Gastroesophageal sphincter (tissue), 4 donors: ENCODE measurements around the gene LTBP1. TPM values are rescaled to one million over a fixed set of nuclear protein-coding genes. Genes with fewer than 3 reads are reported as not detected.
A peak's percentile ranks its signal among the peaks of the same experiment; 100 is the strongest.

Experiments used
- ATAC-seq: fragments of 150-250 bp; one replicate; pipeline ENCODE4 v1.9.1; 2016; ENCODE audit warnings: mild to moderate bottlenecking, moderate library complexity
- H3K27ac ChIP-seq, 4 donors: fragments of 200-600 bp; sonication (generic) in 3 of 4; 1 replicate in 3 of 4; 2 replicates in 1 of 4; pipeline ENCODE4 v1.5.1; 2016 to 2019
- H3K27me3 ChIP-seq: fragments of 200-600 bp; sonication (generic); one replicate; pipeline ENCODE4 v1.5.1; 2019
- H3K36me3 ChIP-seq, 2 donors: fragments of 200-600 bp; sonication (generic); one replicate each; pipeline ENCODE4 v1.5.1; 2019; ENCODE audit warnings: control low read depth in 1 of 2
- H3K4me1 ChIP-seq, 3 donors: fragments of 200-600 bp; sonication (generic); 1 replicate in 2 of 3; 2 replicates in 1 of 3; pipeline ENCODE4 v1.5.1; 2016 to 2019; ENCODE audit warnings: control low read depth in 2 of 3
- H3K4me3 ChIP-seq, 2 donors: fragments of 200-600 bp; sonication (generic); one replicate each; pipeline ENCODE4 v1.5.1; 2019; ENCODE audit warnings: mild to moderate bottlenecking in 1 of 2, moderate library complexity in 1 of 2
- H3K9me3 ChIP-seq, 3 donors: fragments of 200-600 bp; sonication (generic); one replicate each; pipeline ENCODE4 v1.5.1; 2017 to 2019; ENCODE audit warnings: control low read depth in 2 of 3
- EP300 ChIP-seq: sonication (generic); formaldehyde crosslinking; IDR thresholded peaks from one replicate; pipeline ENCODE4 v1.6.1; 2017; ENCODE audit warnings: antibody characterized with exemption, mild to moderate bottlenecking
- POLR2A ChIP-seq, 2 donors: fragments of 450-650 bp; IDR thresholded peaks; one replicate each; pipeline ENCODE4 v1.6.1; 2017; ENCODE audit warnings: antibody characterized with exemption in 2 of 2, mild to moderate bottlenecking in 2 of 2, moderate library complexity in 1 of 2
- POLR2AphosphoS5 ChIP-seq: sonication (generic); formaldehyde crosslinking; IDR thresholded peaks from one replicate; pipeline ENCODE4 v1.6.1; 2017; ENCODE audit warnings: antibody characterized with exemption
- WGBS, 2 donors: methylation state at CpG; one replicate each; pipeline ENCODE4 v1.1.5; 2018; ENCODE audit warnings: low coverage in 1 of 2; 5-methylcytosine and 5-hydroxymethylcytosine counted together
- total RNA-seq, 4 donors: library from RNA; depleted of rRNA; stranded (reverse); fragments of >200 nt; gene quantifications; one replicate each; pipeline ENCODE4 v1.1.0, GENCODE V29; 2016
- TF ChIP-seq, protein P1 (sequence below), 4 experiments: fragments of 200-600 bp in 2 of 4; fragments of 450-650 bp in 2 of 4; sonication (generic) in 1 of 4; IDR thresholded peaks; one replicate each; pipeline ENCODE4 v1.5.1; 2017 to 2019; ENCODE audit warnings: antibody characterized with exemption in 4 of 4, mild to moderate bottlenecking in 2 of 4, moderate library complexity in 2 of 4

LTBP1 gene
- total RNA-seq, 4 donors from 2014 or later, result 238 to 493 (median 378) TPM

DNA sequence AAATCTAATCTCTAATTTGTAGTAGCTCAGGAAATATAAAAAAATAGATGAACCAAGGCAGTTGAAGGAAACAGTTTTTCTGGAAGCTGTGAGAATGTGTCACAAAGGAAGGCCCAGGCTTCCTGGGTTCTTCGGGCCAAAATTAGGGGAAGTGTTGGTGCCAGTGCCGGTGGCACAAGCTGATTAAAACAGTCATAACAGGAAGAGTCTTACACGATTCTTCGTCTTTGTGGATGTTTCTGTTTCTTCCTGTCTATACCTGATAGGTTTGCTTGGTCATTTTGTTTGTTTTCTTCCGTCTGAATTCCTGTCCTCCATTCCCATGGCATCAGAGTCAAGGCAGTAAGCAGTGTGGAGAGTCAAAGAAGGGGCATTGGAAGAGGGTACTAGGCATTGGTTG, 294.3 kb downstream of the LTBP1 start:
- no peak overlapping the region for H3K27ac ChIP-seq

DNA sequence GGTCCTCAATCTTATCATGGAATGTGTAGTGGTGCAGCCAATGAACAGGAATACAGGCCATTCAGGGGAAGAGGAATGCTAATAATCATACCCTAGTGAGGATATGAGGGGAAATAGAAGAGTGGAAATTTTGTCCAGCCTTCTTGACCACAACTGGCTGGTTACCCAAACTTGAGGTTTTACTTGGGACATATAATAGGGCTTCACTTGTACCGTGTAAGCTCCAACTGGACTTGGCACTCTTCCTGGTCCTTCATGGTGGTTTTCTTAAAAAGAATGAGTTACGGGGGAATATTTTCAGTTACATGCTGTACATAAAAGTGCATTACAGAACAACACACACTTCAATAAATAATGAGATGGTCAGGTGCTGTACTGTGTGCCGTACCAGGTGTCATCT, 294.8 kb downstream of the LTBP1 start:
- Histone ChIP-seq H3K4me3 (no peak overlapping the region), H3K27me3 (no peaks in the 10 kb centered on the region), H3K27ac (no peak overlapping the region), H3K4me1 (peaks cover 0 to 34% (median 0%) of the 10 kb centered on the region in 3 donors), H3K9me3 (no peaks in the 10 kb centered on the region), H3K36me3 (no peaks in the 10 kb centered on the region)
- ATAC-seq, result no peak
- TF ChIP-seq POLR2AphosphoS5 (no peak), POLR2A (IDR thresholded peaks at IDR 0.05) (no peak), EP300 (no peak)
- TF ChIP-seq, protein P1, sequence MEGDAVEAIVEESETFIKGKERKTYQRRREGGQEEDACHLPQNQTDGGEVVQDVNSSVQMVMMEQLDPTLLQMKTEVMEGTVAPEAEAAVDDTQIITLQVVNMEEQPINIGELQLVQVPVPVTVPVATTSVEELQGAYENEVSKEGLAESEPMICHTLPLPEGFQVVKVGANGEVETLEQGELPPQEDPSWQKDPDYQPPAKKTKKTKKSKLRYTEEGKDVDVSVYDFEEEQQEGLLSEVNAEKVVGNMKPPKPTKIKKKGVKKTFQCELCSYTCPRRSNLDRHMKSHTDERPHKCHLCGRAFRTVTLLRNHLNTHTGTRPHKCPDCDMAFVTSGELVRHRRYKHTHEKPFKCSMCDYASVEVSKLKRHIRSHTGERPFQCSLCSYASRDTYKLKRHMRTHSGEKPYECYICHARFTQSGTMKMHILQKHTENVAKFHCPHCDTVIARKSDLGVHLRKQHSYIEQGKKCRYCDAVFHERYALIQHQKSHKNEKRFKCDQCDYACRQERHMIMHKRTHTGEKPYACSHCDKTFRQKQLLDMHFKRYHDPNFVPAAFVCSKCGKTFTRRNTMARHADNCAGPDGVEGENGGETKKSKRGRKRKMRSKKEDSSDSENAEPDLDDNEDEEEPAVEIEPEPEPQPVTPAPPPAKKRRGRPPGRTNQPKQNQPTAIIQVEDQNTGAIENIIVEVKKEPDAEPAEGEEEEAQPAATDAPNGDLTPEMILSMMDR (IDR thresholded peaks at IDR 0.05), result no peak
- 95 to 97% methylated on average over 3 of the region's 3 CpGs for WGBS, 2 donors

More for the DNA sequence above, 294.3 kb downstream of the LTBP1 start:
- no peak for ATAC-seq
- H3K27me3 ChIP-seq, result no peaks in the 10 kb centered on the region
- no peak overlapping the region for H3K4me3 ChIP-seq
- H3K9me3 ChIP-seq, result no peaks in the 10 kb centered on the region
- TF ChIP-seq POLR2A (IDR thresholded peaks at IDR 0.05), result no peak
- TF ChIP-seq POLR2AphosphoS5, result no peak
- TF ChIP-seq EP300, result no peak
- TF ChIP-seq, protein P1 (IDR thresholded peaks at IDR 0.05), result no peak
- 63 to 77% methylated on average over 4 to 5 of the region's 5 CpGs for WGBS, 2 donors
- no peaks in the 10 kb centered on the region for H3K36me3 ChIP-seq
- H3K4me1 ChIP-seq, result peaks cover 0 to 34% (median 0%) of the 10 kb centered on the region in 3 donors

DNA sequence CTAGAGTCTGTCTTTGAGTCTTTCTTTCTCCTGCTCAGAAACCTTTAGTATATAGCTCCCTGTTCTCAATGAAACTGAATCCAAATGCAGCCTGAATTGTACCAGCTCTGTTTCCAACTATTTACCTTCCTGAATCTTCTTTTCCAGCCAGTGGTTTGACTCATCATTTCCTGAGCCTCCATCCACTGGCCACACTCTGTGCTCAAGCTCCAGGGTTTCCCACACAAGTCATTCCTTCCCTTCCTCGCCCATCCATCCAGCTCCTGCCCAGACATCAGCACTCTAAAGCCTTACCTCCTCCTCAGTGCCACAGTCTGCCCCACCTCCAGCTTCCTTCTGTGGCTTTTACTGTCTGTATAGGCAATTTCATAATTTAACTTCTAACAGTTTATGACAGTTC, 296.1 kb downstream of the LTBP1 start:
- no peak for ATAC-seq
- H3K27me3 ChIP-seq, result no peaks in the 10 kb centered on the region
- 80 to 86% methylated on average over 1 of the region's 1 CpG for WGBS, 2 donors
- no peaks in the 10 kb centered on the region for H3K9me3 ChIP-seq
- no peak overlapping the region for H3K4me3 ChIP-seq
- peak; percentile 51 for TF ChIP-seq POLR2AphosphoS5
- TF ChIP-seq, protein P1 (IDR thresholded peaks at IDR 0.05), result no peak
- no peak overlapping the region for H3K27ac ChIP-seq
- H3K36me3 ChIP-seq, result no peaks in the 10 kb centered on the region
- H3K4me1 ChIP-seq, result peaks cover 0 to 36% (median 0%) of the 10 kb centered on the region in 3 donors

DNA sequence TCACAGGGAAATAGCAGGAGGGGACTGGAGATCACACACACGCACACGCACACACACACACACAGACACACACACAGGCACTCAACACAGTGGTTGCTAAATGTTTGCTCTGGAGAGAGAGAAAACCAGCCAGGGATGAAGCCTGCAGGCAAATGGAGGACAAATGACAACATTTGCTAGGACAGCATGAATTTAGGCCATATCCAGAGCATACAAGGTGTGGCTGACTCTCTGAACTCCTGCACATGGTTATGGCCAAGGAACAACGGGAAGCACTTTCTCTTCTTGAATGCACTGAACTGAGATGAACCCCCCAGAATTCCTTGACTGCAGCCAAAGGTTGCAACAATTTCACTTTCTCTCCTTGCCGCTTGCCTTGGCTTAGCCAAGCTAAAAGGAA, 299.7 kb downstream of the LTBP1 start:
- Histone ChIP-seq H3K27ac (peak overlapping the region in 2 of 4 donors; percentile 44 to 47), H3K36me3 (peaks cover 0 to 12% of the 10 kb centered on the region in 2 donors), H3K4me1 (peaks cover 0 to 24% (median 0%) of the 10 kb centered on the region in 3 donors), H3K9me3 (no peaks in the 10 kb centered on the region), H3K27me3 (no peaks in the 10 kb centered on the region), H3K4me3 (no peak overlapping the region)
- ATAC-seq, result peak; percentile 80
- TF ChIP-seq POLR2AphosphoS5, result peak; percentile 72
- TF ChIP-seq POLR2A (IDR thresholded peaks at IDR 0.05), result no peak
- WGBS, 2 donors, result 78 to 100% methylated on average over 1 of the region's 4 CpGs

DNA sequence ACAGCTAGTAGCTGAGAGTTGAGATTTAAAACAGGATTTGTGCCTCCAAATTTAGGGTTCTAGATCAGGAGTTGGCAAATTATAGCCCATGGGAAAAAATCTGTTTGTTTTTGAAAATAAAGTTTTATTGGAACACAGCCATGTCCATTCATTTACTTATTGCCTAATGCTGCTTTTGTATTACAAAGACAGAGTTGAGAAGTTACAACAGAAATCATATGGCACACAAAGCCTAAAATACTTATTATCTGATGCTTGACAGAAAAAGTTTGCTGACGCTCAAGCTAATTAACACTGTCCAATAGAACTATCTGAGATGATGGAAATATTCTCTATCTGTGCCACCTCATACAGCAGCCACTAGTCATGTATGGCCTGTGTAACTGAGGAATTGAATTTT, 300.6 kb downstream of the LTBP1 start:
- Histone ChIP-seq H3K27ac (peak overlapping the region in 2 of 4 donors; percentile 44 to 47), H3K9me3 (no peaks in the 10 kb centered on the region), H3K36me3 (peaks cover 0 to 19% of the 10 kb centered on the region in 2 donors), H3K27me3 (no peaks in the 10 kb centered on the region), H3K4me1 (peaks cover 0 to 24% (median 0%) of the 10 kb centered on the region in 3 donors), H3K4me3 (no peak overlapping the region)
- no peak for ATAC-seq
- 50 to 88% methylated on average over 1 of the region's 1 CpG for WGBS, 2 donors
- TF ChIP-seq POLR2A (IDR thresholded peaks at IDR 0.05) (no peak), POLR2AphosphoS5 (no peak), EP300 (no peak)
- TF ChIP-seq, protein P1 (IDR thresholded peaks at IDR 0.05), result no peak
